SHP77 treated with DMSO at 0.1 percent for 48 hours (cell line): ENCODE measurements around the gene ITGA2B.
"Not testable (repeated sequence)": the region's sequence is repeated elsewhere in the genome, so short reads cannot be mapped to it uniquely, and the experiment has no call there.

Experiments used
- DNase-seq: peaks from one replicate; lab custom pipeline; 2025; lab: John Stamatoyannopoulos, UW

Gene ITGA2B

GRCh38 chr17:44389281-44389680 is at the start of gene ITGA2B:
ITGA2B (minus strand) TSS chr17:44389649; CDS start chr17:44389473, 176 bp downstream.
- DNase-seq = no peak

- no peak for DNase-seq
These were observed 49.7 kb upstream of the ITGA2B start for GRCh38 chr17:44439168-44439567.

GRCh38 chr17:44438636-44439035 is 49.2 kb upstream of the ITGA2B start:
- no peak for DNase-seq

GRCh38 chr17:44436336-44436735 is 46.9 kb upstream of the ITGA2B start:
- DNase-seq = no peak

- DNase-seq = no peak
These were observed 43.1 kb upstream of the ITGA2B start for GRCh38 chr17:44432254-44433157.

GRCh38 chr17:44424828-44425461 is 35.5 kb upstream of the ITGA2B start:
- DNase-seq = no peak

GRCh38 chr17:44417553-44417952 is 28.1 kb upstream of the ITGA2B start:
- no peak for DNase-seq

GRCh38 chr17:44416558-44417289 is 27.3 kb upstream of the ITGA2B start:
- no peak for DNase-seq

- no peak for DNase-seq
These were observed 25.1 kb upstream of the ITGA2B start for GRCh38 chr17:44414394-44415155.

- DNase-seq = no peak
These were observed 20.0 kb upstream of the ITGA2B start for GRCh38 chr17:44409309-44410028.

- DNase-seq = no peak
These were observed 19.3 kb upstream of the ITGA2B start for GRCh38 chr17:44408786-44409185.

- no peak for DNase-seq
These were observed 13.2 kb upstream of the ITGA2B start for GRCh38 chr17:44402564-44403172.

- no peak for DNase-seq
These were observed 10.9 kb upstream of the ITGA2B start for GRCh38 chr17:44400226-44400847.

- DNase-seq = no peak
These were observed 9.5 kb upstream of the ITGA2B start for GRCh38 chr17:44398692-44399691.

GRCh38 chr17:44397479-44398440 is 8.3 kb upstream of the ITGA2B start:
- no peak for DNase-seq

- DNase-seq = no peak
These were observed 7.5 kb upstream of the ITGA2B start for GRCh38 chr17:44396946-44397345.

GRCh38 chr17:44394833-44395232 is 5.4 kb upstream of the ITGA2B start:
- DNase-seq = no peak

GRCh38 chr17:44394112-44394511 is 4.7 kb upstream of the ITGA2B start:
- DNase-seq = not testable (repeated sequence)
